ENCODE results near the gene SMAD6.
A peak's percentile ranks its signal among the peaks of the same experiment; 100 is the strongest.

- no peak for TF ChIP-seq POLR2A (IDR thresholded peaks at IDR 0.05; ENCODE audit: low read depth)
- TF ChIP-seq, protein P1, sequence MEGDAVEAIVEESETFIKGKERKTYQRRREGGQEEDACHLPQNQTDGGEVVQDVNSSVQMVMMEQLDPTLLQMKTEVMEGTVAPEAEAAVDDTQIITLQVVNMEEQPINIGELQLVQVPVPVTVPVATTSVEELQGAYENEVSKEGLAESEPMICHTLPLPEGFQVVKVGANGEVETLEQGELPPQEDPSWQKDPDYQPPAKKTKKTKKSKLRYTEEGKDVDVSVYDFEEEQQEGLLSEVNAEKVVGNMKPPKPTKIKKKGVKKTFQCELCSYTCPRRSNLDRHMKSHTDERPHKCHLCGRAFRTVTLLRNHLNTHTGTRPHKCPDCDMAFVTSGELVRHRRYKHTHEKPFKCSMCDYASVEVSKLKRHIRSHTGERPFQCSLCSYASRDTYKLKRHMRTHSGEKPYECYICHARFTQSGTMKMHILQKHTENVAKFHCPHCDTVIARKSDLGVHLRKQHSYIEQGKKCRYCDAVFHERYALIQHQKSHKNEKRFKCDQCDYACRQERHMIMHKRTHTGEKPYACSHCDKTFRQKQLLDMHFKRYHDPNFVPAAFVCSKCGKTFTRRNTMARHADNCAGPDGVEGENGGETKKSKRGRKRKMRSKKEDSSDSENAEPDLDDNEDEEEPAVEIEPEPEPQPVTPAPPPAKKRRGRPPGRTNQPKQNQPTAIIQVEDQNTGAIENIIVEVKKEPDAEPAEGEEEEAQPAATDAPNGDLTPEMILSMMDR (IDR thresholded peaks at IDR 0.05) = peak in 1 of 3 experiments; percentile 6
Observed at GRCh38 chr15:66700802-66701421, 1.1 kb upstream of the SMAD6 start.
